Measurements from ENCODE around the gene RAET1G.
"Not testable (repeated sequence)": the region's sequence is repeated elsewhere in the genome, so short reads cannot be mapped to it uniquely, and the experiment has no call there.

Gene RAET1G

GRCh38 chr6:149910721-149911151 lies 12.2 kb downstream of the RAET1G start:
- no peak for DNase-seq

- no peak for DNase-seq
These were observed 13.0 kb downstream of the RAET1G start for GRCh38 chr6:149909701-149910470.

DNA sequence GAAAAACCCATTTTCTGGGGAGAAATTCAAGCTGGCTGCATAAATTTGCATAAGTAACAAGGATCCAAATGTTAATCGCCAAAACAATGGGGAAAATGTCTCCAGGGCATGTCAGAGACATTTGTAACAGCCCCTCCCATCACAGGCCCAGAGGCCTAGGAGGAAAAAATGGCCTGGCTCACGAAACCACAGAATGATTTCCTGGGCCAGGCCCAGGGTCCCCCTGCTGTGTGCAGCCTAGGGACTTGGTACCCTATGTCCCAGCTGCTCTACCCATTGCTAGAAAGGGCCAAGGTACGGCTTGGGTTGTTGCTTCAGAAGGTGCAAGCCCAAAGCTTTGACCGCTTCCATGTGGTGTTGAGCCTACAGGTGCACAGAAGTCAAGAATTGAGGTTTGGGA lies 14.4 kb downstream of the RAET1G start:
- not testable (repeated sequence) for DNase-seq

DNA sequence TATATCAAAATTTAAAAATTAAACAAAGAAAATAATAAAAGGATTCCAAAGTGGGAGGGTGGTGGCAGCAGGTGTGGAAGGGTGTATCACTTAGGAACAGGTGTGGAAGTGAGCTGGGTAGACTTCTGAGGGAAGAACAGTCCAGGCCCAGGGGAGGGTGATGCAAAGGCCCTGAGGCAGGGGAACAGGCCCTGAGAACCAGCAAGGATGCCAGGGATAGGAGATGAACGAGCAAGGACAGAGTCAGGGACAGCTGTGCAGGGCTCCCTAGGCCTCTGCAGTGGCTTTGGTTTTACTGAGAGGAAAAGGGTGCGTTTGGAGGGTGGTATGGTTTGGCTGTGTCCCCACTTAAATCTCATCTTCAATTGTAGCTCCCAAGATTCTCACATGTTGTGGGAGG lies 15.6 kb downstream of the RAET1G start:
- DNase-seq = no peak

DNA sequence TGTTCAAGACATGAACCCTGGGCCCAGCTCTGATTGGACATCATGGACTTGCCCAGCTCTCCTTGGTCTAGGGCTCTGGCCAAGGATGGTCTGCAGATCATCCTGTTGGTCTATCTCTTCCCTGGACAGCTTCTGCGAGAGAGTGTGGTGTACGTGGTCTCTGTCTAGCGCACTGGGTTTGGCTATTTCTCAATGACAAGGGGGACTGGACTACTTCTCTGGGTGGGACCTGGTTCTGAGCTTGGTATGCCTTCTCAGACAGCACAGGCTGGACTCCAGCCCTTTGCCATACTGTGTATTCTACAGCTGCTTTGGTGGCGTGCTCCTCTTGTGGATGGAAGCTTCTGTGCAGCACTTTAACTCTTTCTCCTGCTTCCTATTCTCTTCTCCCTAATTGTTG lies 16.5 kb downstream of the RAET1G start:
- no peak for DNase-seq

- DNase-seq = no peak
These were observed 17.0 kb downstream of the RAET1G start for GRCh38 chr6:149905911-149906371.

- DNase-seq = no peak
These were observed 17.5 kb downstream of the RAET1G start for GRCh38 chr6:149905371-149905910.

GRCh38 chr6:149904661-149905370 lies 18.1 kb downstream of the RAET1G start:
- DNase-seq = no peak

- DNase-seq = no peak
These were observed 18.8 kb downstream of the RAET1G start for GRCh38 chr6:149903938-149904611.

GRCh38 chr6:149901444-149902140 lies 21.3 kb downstream of the RAET1G start:
- no peak for DNase-seq

DNA sequence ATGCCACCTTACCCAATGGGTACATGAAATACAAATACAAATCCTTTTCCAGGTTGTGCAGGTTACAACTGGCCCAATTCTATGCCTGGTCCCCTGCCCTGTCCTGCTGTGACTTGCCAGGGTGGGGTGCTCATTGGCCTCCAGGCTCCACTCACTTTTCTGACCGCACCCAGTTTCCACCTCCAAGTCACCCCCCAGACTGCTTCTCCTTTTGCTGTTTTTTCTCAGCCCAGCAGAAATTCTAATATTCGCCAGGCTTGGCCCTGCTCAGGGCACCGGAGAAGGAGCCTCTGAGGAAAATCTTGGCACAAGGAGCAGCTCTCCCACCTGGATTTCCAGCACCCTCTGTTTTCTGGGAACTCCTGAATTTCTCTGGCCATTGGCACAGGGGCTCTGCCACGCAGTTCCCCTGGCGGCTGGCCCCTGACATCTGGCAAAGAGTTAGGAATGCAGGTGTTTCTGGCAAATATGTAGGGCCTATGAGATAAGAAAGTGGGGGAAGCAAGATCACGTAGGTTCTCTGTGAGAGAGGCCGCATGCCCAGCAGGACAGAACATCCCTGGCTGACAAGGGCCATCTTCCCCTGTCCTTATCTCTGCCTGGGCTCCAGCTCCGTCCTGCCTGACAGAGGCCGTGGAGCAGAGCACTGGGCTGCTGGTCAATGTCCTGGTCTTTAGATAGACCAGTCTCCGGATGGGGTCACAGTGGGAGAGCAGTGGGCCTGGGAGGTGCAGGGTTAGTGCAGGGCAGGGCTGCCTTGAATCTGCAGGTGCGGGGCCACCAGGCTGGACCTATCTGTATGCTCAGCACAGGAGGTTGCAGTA lies 22.1 kb downstream of the RAET1G start:
- DNase-seq = no peak

DNA sequence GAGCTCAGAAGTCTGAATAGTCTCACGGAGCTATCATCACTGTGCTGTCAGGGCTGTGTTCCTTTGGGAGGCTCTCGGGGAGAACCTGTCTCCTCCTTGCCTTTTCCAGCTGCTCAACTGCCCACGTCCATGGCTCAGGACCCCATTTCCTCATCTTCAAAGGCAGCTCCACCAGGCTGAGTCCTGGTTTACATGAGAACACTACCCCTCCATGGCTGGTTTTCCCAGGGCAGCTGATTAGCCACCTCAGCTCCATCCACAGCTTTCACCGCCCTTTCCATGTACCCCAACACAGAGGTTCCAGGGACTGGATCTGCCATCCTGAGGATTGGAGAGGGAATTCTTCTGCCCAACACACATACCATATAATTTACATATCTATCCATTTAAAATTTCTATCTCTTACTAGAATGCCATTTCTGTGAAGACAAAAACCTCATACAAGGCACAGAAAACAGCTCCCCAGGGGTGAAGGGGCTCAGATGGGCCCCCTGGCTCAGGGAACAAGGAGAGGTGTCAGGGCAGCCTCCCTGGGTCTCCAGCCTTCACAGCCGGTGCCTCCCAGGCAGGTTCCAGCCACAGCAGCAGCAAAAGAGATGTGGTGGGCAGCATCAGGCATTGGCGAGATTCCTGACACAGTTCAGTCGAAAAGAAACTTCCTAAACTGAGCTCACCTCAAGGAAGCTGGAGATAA lies 22.8 kb downstream of the RAET1G start:
- DNase-seq = no peak

DNA sequence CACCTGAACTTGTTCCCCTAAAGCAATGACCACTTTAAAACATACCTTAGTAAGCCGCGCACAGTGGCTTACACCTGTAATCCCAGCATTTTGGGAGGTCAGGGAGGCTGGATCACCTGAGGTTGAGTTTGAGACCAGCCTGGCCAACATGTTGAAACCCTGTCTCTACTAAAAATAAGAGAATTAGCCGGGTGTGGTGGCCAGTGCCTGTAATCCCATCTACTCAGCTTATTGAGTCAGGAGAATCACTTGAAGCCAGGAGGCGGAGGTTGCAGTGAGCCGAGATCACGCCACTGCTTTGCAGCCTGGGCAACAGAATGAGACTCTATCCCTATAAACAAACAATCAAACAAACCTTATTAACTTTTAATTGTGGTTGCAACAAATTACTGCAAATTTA lies 23.4 kb downstream of the RAET1G start:
- DNase-seq = no peak

DNA sequence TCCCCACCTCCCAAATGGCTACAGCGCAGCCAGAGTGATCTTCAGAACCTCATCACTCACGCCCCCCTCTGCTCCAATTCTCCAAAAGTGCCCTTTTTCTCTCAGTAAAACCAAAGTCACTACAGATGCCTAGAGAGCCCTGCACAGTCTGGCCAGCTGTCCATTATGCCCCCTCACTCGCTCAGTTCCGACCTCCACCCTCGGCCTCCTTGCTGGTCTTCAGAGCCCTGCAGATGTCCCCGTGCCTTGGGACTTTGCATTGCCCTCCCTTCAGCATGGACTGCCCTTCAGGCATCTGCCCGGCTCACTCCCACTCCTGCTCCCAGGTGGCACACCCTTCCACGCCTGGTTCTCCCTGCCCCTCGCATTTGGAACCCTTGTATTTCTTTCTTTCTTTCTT lies 24.0 kb downstream of the RAET1G start:
- DNase-seq = no peak

DNA sequence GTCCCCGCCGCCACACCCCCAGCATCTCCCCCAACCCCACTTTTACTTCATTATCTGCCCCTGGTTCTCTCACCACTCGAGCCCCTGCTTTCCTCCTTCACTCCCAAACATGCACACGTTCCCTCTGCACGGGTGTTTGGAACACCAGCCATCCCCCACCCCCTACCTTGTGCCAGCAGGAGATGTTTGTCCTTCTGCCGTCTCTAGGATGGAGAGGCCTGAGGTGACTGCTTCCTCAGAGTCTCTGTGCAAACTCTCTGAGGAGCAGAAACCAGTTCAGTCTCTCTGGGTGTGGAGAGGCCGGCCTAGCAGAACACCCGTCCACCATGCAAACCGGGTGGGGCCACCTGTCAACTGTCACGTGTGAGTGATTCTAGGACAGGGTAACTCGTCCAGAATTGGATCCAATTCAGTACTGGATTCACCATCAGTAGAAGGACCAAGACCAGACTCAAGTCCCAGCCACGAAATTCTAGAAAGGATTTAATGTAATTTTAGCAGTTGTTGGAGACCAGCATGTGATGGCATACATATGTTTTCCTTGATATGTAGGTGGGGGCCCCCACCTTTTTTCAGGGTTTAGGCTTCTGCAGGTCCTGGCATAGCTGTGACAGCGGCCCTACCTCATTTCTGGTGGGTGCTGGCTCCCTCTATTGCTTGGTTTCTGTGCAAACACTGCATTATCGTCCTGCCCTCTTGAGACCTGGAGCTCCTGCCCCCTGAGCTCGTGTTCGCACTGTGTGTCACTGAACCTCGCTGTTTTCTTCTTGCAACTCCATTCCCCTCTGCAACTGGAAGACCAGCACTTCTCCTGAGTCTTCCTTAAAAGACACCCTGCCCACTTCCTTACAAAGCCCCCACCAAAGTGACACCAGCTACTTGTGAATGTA lies 24.8 kb downstream of the RAET1G start, which contains the start of gene RAET1E:
Gene RAET1E, minus strand, starts transcription at position 259 of the 890 bp plus-strand sequence. CDS start 7,212 bp downstream, outside the sequence.
- no peak for DNase-seq

- no peak for DNase-seq
These were observed 25.8 kb downstream of the RAET1G start for GRCh38 chr6:149897015-149897697.

DNA sequence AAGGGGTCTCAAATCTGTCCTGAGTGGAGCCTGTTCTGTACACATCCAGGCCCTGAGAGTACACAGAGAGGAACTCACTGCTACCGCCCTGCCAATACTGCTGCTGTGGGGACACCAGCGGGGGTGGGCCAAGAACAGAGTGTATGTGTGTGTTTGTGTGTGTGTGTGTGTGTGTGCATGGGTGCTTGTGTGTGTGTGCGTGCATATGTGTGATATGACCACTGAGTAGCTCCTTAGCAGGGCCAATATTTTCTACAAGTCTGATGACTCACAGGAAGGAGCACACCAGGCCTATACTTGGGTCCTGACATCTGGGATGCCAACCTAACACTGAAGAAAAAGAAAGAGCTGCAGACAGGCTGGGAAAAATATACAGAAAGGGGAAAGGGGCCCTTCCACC lies 26.4 kb downstream of the RAET1G start:
- DNase-seq = no peak

DNA sequence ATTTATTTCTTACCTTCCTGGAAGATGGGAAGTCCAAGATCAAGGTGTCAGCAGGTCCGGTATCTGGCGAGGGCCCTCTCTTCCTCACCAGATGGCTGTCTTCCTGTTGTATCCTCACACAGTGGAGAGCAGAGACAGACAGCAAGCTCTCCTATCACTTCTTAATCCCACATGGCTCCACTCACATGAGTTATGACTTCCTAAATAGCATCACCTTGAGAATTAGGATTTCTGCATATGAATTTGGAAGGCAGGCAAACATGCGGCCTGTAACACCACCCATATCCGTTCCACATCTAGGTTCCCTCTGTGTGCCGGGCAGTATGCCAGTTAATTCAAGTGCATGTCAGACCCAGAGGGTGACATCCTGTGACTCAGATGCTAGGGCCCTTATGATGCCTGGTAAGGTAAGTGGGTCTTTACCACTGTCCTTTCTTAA lies 27.1 kb downstream of the RAET1G start:
- no peak for DNase-seq

- DNase-seq = no peak
These were observed 27.8 kb downstream of the RAET1G start for GRCh38 chr6:149895048-149895590.
